SU-DHL-6 (cell line): Measurements from ENCODE around the gene SLC22A5.

ENCODE experiments used
- H2AFZ ChIP-seq: fragments of 200-600 bp; sonication (generic); 2 replicates; pipeline ENCODE4 v1.6.1; 2014; ENCODE audit warnings: low read depth, mild to moderate bottlenecking, moderate library complexity, mixed read lengths, antibody characterized with exemption, low read length; ENCODE audit not compliant: severe bottlenecking
- H3F3A ChIP-seq: fragments of 200-600 bp; shearing (Covaris generic); 2 replicates; pipeline ENCODE4 v1.6.0; 2016; ENCODE audit warnings: antibody characterized with exemption, mild to moderate bottlenecking; ENCODE audit not compliant: insufficient read depth
- H3K27ac ChIP-seq: fragments of 200-600 bp; sonication (generic); 2 replicates; pipeline ENCODE4 v1.5.1; 2016; ENCODE audit warnings: low read depth, mild to moderate bottlenecking, low read length, moderate library complexity, mixed read lengths
- H3K27me3 ChIP-seq: fragments of 200-600 bp; sonication (generic), shearing (Covaris generic); 2 replicates; pipeline ENCODE4 v1.6.0; 2014; ENCODE audit warnings: mild to moderate bottlenecking, low read length
- H3K36me3 ChIP-seq: fragments of 200-600 bp; sonication (generic); 2 replicates; pipeline ENCODE4 v1.6.1; 2014; ENCODE audit warnings: mild to moderate bottlenecking, low read length, mixed read lengths
- H3K4me2 ChIP-seq: fragments of 300-600, 200-600 bp; shearing (Covaris generic), sonication (generic); 2 replicates; pipeline ENCODE4 v1.6.0; 2014; ENCODE audit warnings: low read length, low read depth, mild to moderate bottlenecking; ENCODE audit not compliant: poor library complexity, severe bottlenecking
- H3K4me3 ChIP-seq: fragments of 200-600 bp; sonication (generic); 2 replicates; pipeline ENCODE4 v1.5.1; 2014; ENCODE audit warnings: antibody characterized with exemption, low read length, mild to moderate bottlenecking, mixed read lengths; ENCODE audit not compliant: insufficient read depth, poor library complexity, severe bottlenecking
- H3K79me2 ChIP-seq: fragments of 200-600 bp; sonication (generic); 2 replicates; pipeline ENCODE4 v1.6.1; 2014; ENCODE audit warnings: mild to moderate bottlenecking, low read length, moderate library complexity; ENCODE audit not compliant: insufficient read depth
- H3K9ac ChIP-seq: fragments of 200-600 bp; sonication (generic); 2 replicates; pipeline ENCODE4 v1.7.0; 2014; ENCODE audit warnings: mild to moderate bottlenecking, low read length
- H3K9me2 ChIP-seq: fragments of 200-600 bp; sonication (generic); replicated peaks from 2 replicates; pipeline ENCODE4 v1.6.1; 2014; ENCODE audit warnings: low read length; ENCODE audit not compliant: insufficient read depth
- H3K9me3 ChIP-seq: fragments of 200-600 bp; sonication (generic); 2 replicates; pipeline ENCODE4 v1.6.1; 2014; ENCODE audit warnings: low read length, mixed read lengths; ENCODE audit not compliant: insufficient read depth
- H4K20me1 ChIP-seq: fragments of 200-600 bp; sonication (generic); 2 replicates; pipeline ENCODE4 v1.6.1; 2014; ENCODE audit warnings: low read depth, mild to moderate bottlenecking, antibody characterized with exemption, low read length, moderate library complexity, mixed read lengths
- EZH2phosphoT487 ChIP-seq: fragments of 200-600 bp; sonication (generic), shearing (Covaris generic); conservative IDR thresholded peaks from 2 replicates; pipeline ENCODE4 v1.6.1; 2018; ENCODE audit warnings: mild to moderate bottlenecking, antibody characterized with exemption, low read length, moderate library complexity, mixed read lengths
- TF ChIP-seq, protein P1 (sequence below): fragments of 200-600 bp; sonication (generic); IDR thresholded peaks from one replicate; pipeline ENCODE4 v1.5.1; 2017; ENCODE audit warnings: antibody characterized with exemption, mild to moderate bottlenecking, low read length, moderate library complexity; ENCODE audit not compliant: insufficient read depth, poor library complexity, severe bottlenecking

The SLC22A5 gene

GRCh38 chr5:132420706-132421272, 51.3 kb downstream of the SLC22A5 start:
- Histone ChIP-seq H4K20me1 (no peaks in the 10 kb centered on the region), H3K4me3 (no peak overlapping the region), H3K9ac (no peak overlapping the region), H3K27me3 (no peaks in the 10 kb centered on the region), H2AFZ (no peak overlapping the region), H3F3A (0 out of 2 replicates have a peak, but pooled peaks cover 3% of the 10 kb centered on the region), H3K9me2 (no peaks in the 10 kb centered on the region), H3K9me3 (no peaks in the 10 kb centered on the region), H3K4me2 (no peak overlapping the region), H3K36me3 (no peaks in the 10 kb centered on the region), H3K27ac (no peak overlapping the region), H3K79me2 (no peaks in the 10 kb centered on the region)
- TF ChIP-seq, protein P1, sequence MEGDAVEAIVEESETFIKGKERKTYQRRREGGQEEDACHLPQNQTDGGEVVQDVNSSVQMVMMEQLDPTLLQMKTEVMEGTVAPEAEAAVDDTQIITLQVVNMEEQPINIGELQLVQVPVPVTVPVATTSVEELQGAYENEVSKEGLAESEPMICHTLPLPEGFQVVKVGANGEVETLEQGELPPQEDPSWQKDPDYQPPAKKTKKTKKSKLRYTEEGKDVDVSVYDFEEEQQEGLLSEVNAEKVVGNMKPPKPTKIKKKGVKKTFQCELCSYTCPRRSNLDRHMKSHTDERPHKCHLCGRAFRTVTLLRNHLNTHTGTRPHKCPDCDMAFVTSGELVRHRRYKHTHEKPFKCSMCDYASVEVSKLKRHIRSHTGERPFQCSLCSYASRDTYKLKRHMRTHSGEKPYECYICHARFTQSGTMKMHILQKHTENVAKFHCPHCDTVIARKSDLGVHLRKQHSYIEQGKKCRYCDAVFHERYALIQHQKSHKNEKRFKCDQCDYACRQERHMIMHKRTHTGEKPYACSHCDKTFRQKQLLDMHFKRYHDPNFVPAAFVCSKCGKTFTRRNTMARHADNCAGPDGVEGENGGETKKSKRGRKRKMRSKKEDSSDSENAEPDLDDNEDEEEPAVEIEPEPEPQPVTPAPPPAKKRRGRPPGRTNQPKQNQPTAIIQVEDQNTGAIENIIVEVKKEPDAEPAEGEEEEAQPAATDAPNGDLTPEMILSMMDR = no peak
- no peak for TF ChIP-seq EZH2phosphoT487

GRCh38 chr5:132421462-132421861, 52.0 kb downstream of the SLC22A5 start:
- Histone ChIP-seq H3K27me3 (no peaks in the 10 kb centered on the region), H3K9me2 (no peaks in the 10 kb centered on the region), H4K20me1 (no peaks in the 10 kb centered on the region), H3K4me3 (no peak overlapping the region), H3K27ac (no peak overlapping the region), H2AFZ (no peak overlapping the region), H3K4me2 (no peak overlapping the region), H3K9ac (no peak overlapping the region), H3K36me3 (no peaks in the 10 kb centered on the region), H3F3A (peaks cover 8% of the 10 kb centered on the region; the same call in 1 of the 2 replicates), H3K79me2 (no peaks in the 10 kb centered on the region), H3K9me3 (no peaks in the 10 kb centered on the region)
- no peak for TF ChIP-seq EZH2phosphoT487
- TF ChIP-seq, protein P1 = no peak

GRCh38 chr5:132422720-132423437, 53.4 kb downstream of the SLC22A5 start:
- Histone ChIP-seq H3F3A (peaks cover 8% of the 10 kb centered on the region; the same call in 1 of the 2 replicates), H2AFZ (no peak overlapping the region), H3K4me3 (no peak overlapping the region), H3K9me3 (no peaks in the 10 kb centered on the region), H3K9ac (no peak overlapping the region), H3K36me3 (no peaks in the 10 kb centered on the region), H3K4me2 (no peak overlapping the region), H3K27ac (no peak overlapping the region), H3K27me3 (no peaks in the 10 kb centered on the region), H3K9me2 (no peaks in the 10 kb centered on the region), H4K20me1 (no peaks in the 10 kb centered on the region), H3K79me2 (no peaks in the 10 kb centered on the region)
- TF ChIP-seq, protein P1 = no peak
- no peak for TF ChIP-seq EZH2phosphoT487
